ENCODE results near the gene UBL7.

UBL7 gene

GRCh38 chr15:74398183-74398582 lies 62.8 kb downstream of the UBL7 start:
- no peak overlapping the region for H3K4me3 ChIP-seq (ENCODE audit: low read length)
- no peaks in the 10 kb centered on the region for H3F3A ChIP-seq (ENCODE audit: control insufficient read depth, insufficient read depth)

GRCh38 chr15:74397239-74398068 lies 63.5 kb downstream of the UBL7 start:
- Histone ChIP-seq H3K4me2 (ENCODE audit: low read length) (no peak overlapping the region), H3K27ac (ENCODE audit: low read depth, low read length) (no peak overlapping the region)
- TF ChIP-seq EZH2phosphoT487 (IDR thresholded peaks at IDR 0.05; ENCODE audit: borderline replicate concordance, low read length), result no peak
- TF ChIP-seq CTCF (IDR thresholded peaks at IDR 0.05; ENCODE audit: low read depth, low read length, poor library complexity, severe bottlenecking), result no peak

More at GRCh38 chr15:74398183-74398582, 62.8 kb downstream of the UBL7 start:
- Histone ChIP-seq H3K4me1 (ENCODE audit: control insufficient read depth, low read length) (peaks cover 60% of the 10 kb centered on the region), H3K4me2 (ENCODE audit: low read length) (no peak overlapping the region), H4K20me1 (ENCODE audit: control insufficient read depth, insufficient read depth, low read depth, low read length) (peaks cover 36% of the 10 kb centered on the region), H3K9me3 (ENCODE audit: control insufficient read depth, insufficient read depth, low read length) (no peaks in the 10 kb centered on the region), H3K27ac (ENCODE audit: low read depth, low read length) (no peak overlapping the region), H3K79me2 (ENCODE audit: control insufficient read depth, low read length) (no peaks in the 10 kb centered on the region), H3K9me2 (replicated peaks; ENCODE audit: control insufficient read depth, low read length) (no peaks in the 10 kb centered on the region), H3K36me3 (ENCODE audit: control insufficient read depth, low read length) (no peaks in the 10 kb centered on the region), H3K27me3 (ENCODE audit: control insufficient read depth, low read length) (peaks cover 91% of the 10 kb centered on the region)
- TF ChIP-seq CTCF (IDR thresholded peaks at IDR 0.05; ENCODE audit: low read depth, low read length, poor library complexity, severe bottlenecking), result no peak
- TF ChIP-seq EZH2phosphoT487 (IDR thresholded peaks at IDR 0.05; ENCODE audit: borderline replicate concordance, low read length), result no peak

GRCh38 chr15:74396445-74397238 lies 64.3 kb downstream of the UBL7 start:
- H3K4me3 ChIP-seq (ENCODE audit: low read length), result no peak overlapping the region
- H3K4me1 ChIP-seq (ENCODE audit: control insufficient read depth, low read length), result peaks cover 44% of the 10 kb centered on the region
- no peaks in the 10 kb centered on the region for H3K9me2 ChIP-seq (replicated peaks; ENCODE audit: control insufficient read depth, low read length)
- peaks cover 24% of the 10 kb centered on the region for H4K20me1 ChIP-seq (ENCODE audit: control insufficient read depth, insufficient read depth, low read depth, low read length)
- H3K27me3 ChIP-seq (ENCODE audit: control insufficient read depth, low read length), result peaks cover 96% of the 10 kb centered on the region
- H3F3A ChIP-seq (ENCODE audit: control insufficient read depth, insufficient read depth), result no peaks in the 10 kb centered on the region
- no peaks in the 10 kb centered on the region for H3K79me2 ChIP-seq (ENCODE audit: control insufficient read depth, low read length)
- no peak overlapping the region for H3K4me2 ChIP-seq (ENCODE audit: low read length)
- no peaks in the 10 kb centered on the region for H3K36me3 ChIP-seq (ENCODE audit: control insufficient read depth, low read length)
- TF ChIP-seq CTCF (IDR thresholded peaks at IDR 0.05; ENCODE audit: low read depth, low read length, poor library complexity, severe bottlenecking) (no peak), EZH2phosphoT487 (IDR thresholded peaks at IDR 0.05; ENCODE audit: borderline replicate concordance, low read length) (no peak)
- no peak overlapping the region for H3K27ac ChIP-seq (ENCODE audit: low read depth, low read length)
- H3K9me3 ChIP-seq (ENCODE audit: control insufficient read depth, insufficient read depth, low read length), result no peaks in the 10 kb centered on the region

More at GRCh38 chr15:74397239-74398068, 63.5 kb downstream of the UBL7 start:
- H4K20me1 ChIP-seq (ENCODE audit: control insufficient read depth, insufficient read depth, low read depth, low read length), result peaks cover 32% of the 10 kb centered on the region
- peaks cover 96% of the 10 kb centered on the region for H3K27me3 ChIP-seq (ENCODE audit: control insufficient read depth, low read length)
- no peaks in the 10 kb centered on the region for H3K36me3 ChIP-seq (ENCODE audit: control insufficient read depth, low read length)
- no peaks in the 10 kb centered on the region for H3F3A ChIP-seq (ENCODE audit: control insufficient read depth, insufficient read depth)
- no peak overlapping the region for H3K4me3 ChIP-seq (ENCODE audit: low read length)
- H3K9me2 ChIP-seq (replicated peaks; ENCODE audit: control insufficient read depth, low read length), result no peaks in the 10 kb centered on the region
- H3K4me1 ChIP-seq (ENCODE audit: control insufficient read depth, low read length), result peaks cover 53% of the 10 kb centered on the region
- no peaks in the 10 kb centered on the region for H3K9me3 ChIP-seq (ENCODE audit: control insufficient read depth, insufficient read depth, low read length)
- H3K79me2 ChIP-seq (ENCODE audit: control insufficient read depth, low read length), result no peaks in the 10 kb centered on the region
